Smooth muscle cell of the brain vasculature (primary cell): ENCODE data around the gene CHCHD4.

Source experiments
- DNase-seq: peaks from one replicate; pipeline ENCODE4 v3.0.0-alpha.2; 2012; ENCODE audit warnings: low read depth, low spot score

Gene CHCHD4

DNA sequence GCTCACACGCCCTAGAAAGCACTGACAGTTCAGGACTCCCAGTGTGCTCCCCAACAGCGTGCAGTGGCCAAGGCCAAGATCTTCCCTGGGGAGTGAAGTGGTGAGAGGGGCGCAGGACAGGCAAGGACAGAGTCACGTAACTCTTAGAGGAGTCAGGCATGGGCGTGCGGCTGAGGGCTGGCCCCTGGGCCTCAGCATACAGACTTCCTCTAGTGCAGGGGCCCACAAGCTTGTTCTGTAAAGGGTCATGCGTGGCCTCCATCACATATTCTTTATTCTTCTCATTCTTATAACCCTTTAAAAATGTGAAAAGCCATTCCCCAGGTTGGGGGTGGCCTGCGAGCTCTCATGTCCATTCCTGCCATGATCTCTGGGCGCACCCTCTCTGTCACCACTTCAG is 25.4 kb upstream of the CHCHD4 start:
- DNase-seq = no peak

DNA sequence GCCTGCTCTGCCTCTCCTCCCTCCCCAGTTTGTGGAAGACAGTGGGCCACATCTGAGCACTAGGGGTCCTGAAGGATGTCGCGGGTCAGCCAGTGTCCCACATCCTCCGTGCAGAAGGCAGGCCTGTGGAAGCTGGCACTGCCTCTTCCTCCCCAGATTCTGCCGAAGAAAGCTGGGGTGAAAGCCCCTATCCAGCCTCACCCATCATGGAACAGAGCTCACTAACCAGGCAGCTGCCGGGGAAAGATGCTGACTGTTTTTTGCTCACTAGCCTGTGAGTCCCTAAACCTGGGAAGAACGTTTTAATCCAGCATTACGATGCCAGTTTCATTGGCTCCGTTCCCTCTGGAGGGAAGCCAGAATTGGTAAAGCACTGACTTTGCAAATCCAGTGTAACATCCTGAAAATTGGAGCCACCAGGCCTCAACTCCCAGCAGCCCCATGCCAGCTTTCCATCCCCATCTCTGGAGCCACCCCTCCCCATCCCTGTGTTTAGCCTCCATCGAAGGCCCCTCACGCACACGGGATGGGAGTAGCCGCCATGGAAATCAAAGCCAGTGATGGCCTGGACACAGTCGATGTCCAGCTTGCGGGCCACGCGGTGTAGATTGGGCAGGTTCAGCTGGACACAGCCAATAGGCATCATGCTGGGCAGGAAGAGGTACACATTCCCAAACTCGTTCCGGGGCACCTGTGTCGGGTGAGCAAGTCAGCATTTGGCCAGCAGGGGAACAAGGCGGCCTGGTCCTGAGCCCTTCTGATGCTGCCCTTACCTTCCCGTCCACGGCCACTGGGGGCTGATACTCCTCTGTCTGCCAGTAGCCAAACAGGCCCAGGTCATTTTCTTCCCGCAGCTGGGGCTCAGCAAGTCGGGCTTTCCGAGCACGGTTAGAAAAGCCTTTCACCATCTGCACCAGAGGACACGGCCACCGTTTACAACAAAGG is 23.6 kb upstream of the CHCHD4 start:
- no peak for DNase-seq

DNA sequence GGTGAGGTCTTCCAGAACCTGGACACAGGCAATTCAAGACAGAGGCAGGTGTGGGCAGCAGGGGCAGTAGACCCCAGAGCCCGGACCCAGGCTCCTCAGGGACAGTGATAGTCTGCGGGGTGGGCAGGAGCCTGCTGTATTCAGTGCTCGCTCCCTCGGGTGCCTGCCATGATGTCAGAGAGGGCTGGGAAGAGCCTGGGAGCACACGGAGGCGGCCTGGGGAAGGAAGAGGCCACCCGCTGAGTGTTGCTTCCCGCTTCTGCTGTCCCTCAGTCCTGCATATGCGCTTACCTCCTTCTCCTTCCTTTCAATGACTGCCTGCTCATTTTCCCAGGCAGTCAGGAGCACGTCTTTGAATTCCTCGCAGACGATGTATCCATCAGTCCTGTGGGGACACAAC is 22.9 kb upstream of the CHCHD4 start:
- DNase-seq = no peak

DNA sequence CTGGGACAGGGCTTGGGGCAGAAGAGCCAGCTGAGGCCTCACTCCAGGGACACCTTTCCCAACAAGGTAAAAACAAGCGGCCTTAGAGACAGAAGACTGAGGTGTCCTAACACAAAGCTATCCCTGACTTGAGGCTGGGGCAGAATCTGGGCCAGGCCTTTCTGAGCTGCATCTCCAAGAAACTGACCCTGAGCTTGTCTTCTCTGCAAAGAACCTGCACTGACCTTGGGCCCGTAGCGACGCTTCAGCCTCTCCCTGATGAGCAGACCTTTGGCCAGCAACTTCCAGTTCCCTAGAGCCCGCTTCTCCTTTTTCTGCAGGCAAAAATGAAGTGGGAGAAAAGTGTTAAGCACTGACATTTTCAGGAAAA is 22.4 kb upstream of the CHCHD4 start:
- no peak for DNase-seq

DNA sequence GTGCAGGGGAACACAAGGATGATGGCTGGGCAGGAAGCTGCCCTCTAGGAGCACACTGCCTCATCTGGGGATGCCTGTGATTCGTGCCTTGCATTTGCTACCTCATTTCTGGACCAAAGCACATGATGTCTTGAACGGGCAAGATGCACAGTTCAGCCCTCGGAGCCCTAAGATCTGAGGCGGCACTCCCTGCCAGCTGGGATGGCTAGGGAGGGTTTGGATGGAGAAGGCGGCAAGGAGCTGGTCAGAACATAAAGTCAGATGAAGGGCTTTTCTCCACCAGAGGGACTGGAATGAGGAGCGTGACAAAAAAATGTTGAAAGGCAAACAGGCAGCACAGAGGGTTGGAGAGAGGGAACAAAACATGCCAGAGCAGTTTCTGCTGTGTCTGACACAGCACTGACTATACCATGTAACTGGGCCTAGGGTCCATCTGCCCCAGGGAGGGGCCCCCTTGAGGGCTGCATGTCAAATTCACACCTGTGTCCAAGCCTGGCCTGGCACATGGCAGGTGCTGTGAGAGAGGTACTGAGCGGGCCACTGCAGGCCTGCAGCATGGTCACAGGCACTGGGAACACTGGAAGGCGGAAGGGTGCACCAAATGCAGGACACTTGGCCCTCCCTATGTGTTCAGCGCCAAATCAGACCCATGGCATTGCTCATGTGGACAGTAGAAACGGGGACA is 21.9 kb upstream of the CHCHD4 start:
- no peak for DNase-seq

DNA sequence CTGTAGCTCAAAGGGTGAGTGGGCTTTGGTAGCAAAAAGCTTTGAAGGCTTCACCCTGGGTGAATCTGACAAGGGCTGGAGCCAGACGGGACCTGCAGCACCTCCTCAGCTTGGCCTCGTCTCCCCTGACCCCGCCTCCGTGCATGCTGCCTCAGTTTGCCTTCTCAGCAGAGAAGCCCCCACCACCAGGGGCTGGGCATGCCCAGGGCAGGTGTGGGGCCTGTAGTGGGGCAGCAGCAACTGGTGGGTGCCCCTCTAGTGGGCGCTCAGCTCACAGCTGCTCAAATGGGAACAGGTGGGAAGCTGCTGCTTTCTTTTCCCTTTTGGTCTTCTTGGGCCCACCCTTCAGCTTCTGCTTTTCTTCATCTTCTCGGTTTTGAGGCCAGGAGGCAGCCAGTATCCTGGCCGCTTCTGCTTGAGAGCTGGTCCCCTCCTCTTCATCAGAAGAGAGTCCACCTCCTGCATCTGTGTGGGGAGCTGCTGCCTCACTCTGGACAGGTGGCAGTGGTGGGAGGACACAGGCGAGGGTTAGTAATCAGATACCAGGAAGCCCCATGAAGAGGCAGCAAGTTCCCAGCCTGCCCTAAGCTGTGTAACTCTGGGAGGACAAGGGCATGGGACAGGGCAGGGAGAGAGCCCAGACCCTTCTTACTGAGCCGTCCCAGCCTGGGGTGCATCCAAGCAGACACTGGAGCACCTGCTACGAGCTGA is 21.2 kb upstream of the CHCHD4 start:
- no peak for DNase-seq

DNA sequence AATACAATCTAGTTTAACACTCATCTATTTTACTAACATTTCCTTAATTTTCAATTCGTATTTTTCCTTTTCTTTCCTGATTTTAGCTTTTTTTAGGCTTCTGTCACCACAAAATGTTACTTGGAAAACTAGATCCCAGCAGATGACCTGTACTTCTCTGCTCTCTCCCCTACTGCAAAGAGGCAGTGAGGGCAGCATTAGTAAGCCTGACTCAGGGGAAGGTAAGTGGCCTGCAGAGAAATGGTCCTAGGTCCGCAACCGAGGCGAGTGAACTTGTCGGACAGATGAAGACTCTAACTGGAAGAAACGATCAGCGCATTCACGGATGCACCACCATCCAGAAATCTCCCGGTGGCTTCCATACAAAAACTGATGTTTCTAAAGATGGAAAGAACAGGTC is 20.6 kb upstream of the CHCHD4 start:
- no peak for DNase-seq

DNA sequence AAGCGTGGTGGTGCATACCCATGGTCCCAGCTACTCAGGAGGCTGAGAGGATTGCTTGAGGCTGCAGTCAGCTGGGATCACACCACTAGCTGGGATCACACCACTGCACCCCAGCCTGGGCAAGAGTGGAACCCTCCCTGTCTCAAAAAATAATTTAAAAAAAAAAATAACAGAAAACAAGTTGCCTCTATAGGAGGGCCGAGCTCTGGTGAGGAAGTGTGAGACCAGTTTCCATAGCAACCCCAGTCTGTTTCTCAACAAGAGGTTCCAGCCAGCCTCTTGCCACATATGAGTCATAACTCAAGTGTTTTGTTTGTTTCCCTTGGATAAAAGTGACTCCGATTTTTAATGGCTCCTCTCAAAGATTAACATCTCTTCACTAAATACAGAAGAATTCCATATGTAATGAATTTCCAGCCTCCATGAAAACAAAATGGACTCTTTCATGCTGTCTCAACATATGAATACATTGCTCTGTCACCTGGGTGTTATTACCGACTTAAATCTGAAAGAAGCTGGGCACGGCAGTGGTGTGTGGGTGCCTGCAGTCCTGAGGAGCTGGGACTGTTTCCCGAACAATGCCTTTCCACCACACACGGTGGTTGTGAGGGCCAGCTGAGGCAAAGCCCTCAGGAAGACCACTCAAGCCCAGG is 19.9 kb upstream of the CHCHD4 start:
- peak; percentile 92 for DNase-seq

DNA sequence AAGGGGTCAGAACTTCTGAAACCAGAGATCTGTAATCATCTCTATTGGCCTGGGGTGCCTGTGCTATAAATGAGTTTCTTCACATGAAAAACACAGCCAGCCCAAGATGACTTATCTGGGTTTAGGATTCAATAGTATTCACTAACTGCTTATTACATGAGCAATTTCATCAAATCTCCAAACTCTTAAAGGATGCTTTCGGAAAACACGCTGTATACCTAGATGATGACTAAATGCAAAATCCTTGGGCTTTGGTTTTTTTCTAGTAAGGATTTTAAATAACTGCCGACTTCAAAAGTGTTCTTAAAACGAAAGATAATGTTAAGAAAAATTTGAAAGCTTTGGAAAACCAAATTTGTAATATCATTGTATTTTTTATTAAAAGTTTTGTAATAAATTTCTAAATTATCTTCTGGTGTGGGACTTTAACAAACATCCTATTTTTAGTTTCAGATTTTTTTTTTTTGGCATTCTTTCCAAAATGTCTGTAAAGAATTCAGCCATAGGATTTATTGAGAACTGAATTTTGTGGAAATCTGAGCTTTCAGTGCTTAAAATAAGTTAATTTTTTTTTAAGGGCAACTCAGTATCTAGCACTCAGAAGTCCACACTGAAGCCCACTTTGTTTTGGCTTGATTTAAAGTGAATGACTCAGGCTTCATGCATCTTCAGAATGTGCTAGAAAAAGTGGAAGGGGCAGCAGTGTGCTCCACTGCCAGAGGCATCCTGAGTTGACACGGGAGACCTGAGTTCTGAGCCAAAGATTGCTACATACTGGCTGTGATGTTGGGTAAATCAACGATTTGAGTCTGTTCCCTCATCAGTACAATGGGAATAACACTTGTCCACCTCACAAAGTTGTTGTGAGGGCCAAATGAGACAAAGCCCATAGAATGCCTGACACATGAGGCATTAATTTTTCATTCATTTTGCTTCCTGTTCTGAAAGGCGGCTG is 18.9 kb upstream of the CHCHD4 start:
- no peak for DNase-seq

DNA sequence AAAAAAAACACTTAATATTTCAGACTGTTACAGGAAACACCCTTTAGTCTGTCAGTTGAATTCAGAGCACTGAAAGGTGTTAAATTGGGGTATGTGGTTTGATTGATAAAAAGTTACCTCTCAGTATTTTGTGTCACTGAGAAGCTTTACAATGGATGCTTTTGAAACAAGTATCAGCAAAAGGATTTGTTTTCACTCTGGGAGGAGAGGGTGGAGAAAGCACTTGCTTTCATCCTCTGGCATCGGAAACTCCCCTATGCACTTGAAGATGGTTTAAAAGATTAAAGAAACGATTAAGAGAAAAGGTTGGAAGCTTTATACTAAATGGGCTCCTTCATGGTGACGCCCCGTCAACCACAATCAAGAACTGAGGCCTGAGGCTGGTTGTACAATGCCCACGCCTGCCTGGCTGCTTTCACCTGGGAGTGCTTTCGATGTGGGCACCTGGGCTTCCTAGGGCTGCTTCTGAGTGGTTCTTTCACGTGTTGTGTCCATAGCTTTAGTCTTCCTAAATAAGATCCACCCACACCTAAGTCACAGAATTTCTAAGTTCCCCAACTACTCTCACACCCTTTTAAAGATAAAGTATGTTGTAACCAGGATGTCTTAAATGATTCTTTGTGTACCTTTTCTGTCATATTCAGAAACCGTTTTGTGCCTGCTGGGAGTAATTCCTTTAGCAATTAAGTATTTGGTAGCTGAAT is 18.0 kb upstream of the CHCHD4 start:
- no peak for DNase-seq

DNA sequence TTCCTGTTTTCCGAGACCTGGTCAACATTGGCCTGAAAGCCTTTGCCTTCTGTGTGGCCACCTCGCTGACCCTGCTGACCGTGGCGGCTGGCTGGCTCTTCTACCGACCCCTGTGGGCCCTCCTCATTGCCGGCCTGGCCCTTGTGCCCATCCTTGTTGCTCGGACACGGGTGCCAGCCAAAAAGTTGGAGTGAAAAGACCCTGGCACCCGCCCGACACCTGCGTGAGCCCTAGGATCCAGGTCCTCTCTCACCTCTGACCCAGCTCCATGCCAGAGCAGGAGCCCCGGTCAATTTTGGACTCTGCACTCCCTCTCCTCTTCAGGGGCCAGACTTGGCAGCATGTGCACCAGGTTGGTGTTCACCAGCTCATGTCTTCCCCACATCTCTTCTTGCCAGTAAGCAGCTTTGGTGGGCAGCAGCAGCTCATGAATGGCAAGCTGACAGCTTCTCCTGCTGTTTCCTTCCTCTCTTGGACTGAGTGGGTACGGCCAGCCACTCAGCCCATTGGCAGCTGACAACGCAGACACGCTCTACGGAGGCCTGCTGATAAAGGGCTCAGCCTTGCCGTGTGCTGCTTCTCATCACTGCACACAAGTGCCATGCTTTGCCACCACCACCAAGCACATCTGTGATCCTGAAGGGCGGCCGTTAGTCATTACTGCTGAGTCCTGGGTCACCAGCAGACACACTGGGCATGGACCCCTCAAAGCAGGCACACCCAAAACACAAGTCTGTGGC is 17.1 kb upstream of the CHCHD4 start:
- no peak for DNase-seq

DNA sequence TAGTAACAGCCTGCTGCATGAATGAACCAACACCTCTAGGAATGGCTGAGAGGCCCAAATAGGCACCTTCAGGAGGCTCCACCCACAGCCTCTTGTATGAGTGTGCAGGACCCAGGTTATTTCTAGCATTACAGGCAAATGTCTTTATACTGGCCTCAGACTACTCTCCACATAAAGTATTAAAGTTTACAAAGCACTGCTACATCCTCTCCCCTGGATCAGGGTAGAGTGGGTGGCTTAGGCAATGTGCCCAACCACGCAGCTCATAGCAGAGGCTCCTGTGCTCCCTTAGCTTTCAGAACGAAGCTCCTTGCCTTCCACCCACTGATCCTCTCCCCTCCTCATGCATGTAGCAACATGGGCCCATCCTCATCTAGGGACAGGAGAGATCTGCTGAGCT is 16.5 kb upstream of the CHCHD4 start:
- DNase-seq = no peak

DNA sequence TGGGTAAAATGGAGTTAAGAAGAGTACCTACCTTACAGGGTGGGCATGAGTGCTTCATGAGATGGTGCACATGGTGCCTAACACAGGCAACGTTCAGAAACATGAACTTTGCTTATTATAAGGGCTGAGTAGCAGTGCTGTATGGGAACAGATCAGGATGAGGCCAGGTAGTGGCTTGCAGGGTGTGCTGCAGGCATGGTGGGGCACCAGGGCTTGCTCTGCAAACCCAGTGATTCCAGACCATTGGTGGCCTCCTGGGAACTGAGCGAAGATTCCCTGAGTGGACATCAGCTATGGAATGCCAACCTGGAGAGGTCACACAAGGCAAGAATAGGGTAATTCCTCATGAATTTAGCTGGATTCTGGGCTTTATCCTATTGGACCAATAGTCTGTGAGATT is 16.0 kb upstream of the CHCHD4 start:
- DNase-seq = no peak

DNA sequence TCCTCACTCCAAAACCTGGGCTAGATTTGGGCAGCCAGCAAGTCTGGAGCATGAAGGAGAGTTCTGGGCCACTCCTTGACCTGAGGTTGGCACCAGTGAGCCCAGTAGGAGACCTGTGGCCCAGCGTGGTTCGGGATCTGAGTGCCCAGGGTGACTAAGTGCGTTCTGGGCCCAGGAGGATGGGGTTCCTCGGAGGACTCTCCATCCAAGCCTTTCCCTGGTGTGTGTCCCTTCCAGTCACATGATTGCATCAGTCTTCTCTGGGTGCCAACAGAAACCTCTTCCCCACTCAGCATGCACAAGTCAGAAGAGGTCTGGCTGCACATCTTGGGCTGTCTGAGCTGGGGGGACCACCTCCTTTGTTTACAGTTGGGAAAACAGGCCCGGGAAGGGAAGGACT is 15.1 kb upstream of the CHCHD4 start:
- no peak for DNase-seq

DNA sequence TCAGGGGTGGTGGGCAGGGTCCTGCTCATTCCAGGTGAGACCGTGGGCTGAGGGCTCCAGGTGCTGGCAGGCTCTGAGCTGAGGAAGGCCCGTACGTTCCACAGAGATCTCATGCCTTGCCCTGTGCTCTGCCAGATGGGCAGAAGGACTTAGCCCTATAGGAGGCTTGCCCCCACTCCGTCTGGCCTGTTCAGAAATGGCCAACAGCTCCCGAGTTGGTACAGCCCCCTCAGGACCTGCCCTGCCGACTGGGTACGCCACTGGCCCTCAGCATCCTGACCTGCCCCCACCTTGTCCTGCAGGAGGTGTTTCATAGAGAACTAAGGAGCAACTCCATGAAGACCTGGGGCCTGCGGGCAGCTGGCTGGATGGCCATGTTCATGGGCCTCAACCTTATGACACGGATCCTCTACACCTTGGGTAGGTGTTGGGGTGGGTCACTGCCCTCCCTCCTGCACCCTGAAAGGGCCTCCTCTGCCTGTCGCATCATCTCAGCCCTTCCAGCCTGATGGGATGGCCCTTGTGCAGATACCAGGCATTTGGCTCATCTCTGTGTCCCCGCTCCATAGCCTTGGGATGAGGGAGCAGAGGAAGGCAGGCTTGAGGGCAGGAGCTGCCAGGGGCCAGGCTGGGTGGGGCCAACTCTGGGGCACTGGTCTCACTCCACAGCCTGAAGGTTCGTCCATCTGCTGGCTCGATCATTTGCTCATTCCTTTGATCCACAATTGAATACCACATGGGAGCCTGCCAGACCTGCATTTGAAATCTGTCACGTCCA is 14.4 kb upstream of the CHCHD4 start:
- no peak for DNase-seq

DNA sequence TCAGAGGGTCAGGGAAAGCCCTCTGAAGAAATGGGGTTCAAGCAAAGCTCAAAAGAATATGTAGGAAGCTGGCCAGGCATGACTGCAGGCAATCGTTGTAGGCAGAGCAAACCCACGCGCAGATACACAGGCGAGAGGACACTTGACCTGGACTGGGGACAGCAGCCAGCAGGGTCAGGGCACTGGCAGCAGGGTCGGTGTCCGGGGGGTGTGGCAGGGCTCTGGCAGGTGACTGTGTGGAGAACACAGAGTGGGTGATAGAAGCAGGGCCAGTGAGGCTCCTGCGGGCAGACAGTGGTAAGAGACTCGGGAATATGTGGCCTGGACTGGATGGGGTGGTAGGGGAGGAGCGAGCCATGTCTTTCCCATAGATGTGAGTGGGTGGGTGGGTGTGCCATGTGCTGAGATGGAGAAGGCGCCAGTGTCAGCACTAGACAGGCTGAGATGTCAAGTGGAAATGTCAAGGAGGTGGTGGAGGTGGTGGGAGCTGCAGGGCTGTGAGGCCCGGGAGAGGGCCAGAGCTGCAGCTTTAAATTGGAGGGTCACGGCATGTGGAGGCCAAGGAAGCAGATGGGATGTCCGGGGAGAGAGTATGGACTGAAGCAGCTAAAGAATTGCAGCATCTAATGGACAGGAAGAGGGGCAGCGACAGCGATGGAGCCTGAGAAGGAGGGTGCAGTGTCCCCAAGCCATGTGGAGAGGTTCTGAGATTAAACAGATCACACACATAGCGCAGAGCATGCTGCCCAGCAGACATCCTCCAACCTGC is 13.6 kb upstream of the CHCHD4 start:
- no peak for DNase-seq

DNA sequence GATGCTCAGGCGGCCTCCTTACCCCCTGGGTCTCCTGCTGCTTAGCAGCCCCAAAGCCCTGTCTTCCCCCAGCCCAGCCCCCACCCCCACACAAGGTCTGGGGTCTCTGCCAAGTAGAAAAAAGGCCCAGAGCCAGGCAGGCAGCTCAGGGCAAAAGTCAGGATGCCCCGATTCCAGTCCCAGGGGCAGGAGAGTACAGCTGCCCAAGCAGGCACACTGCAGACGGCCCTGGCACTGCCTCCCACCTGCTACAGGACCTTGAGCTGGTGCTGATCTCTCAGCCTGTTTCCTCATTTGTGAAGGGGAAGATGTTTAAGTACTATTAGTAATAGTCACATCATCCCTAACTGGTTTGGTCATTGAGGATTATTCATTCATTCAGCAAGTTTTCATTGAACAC is 12.8 kb upstream of the CHCHD4 start:
- no peak for DNase-seq

DNA sequence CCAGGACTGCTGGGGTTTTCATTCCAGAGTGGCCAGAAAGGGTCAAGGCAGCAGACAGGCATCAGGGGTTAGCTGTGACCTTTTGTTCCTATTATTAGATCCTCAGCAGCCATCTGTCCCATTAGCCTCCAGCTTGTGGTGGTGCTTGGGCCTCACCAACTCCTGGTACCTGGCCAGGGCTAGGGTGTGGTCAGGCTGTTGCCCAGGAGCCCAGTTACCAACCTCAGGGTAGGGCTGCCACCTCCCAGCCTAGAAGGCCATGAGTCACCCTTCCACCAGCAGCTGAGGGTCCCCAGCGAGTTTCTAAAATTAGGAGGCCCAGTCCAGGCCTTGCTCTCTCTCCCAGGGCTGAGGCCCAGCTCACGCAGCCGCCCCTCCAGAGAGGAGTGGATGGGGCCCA is 12.3 kb upstream of the CHCHD4 start:
- DNase-seq = no peak
